IPS DF 6.9 (cell line): ENCODE measurements around the gene CNTN4.

Experiments used
- DNase-seq: peaks from one replicate; pipeline ENCODE4 v3.0.0-alpha.2; 2013; ENCODE audit warnings: low read depth, low spot score
- H3K27ac ChIP-seq: one replicate; pipeline ENCODE4 v1.5.1; 2013; ENCODE audit warnings: low read length, control low read depth
- H3K27me3 ChIP-seq: 2 replicates; pipeline ENCODE4 v1.6.1; 2013; ENCODE audit warnings: mild to moderate bottlenecking, low read length; ENCODE audit not compliant: control insufficient read depth, insufficient read depth
- H3K36me3 ChIP-seq: 2 replicates; pipeline ENCODE4 v1.6.1; 2013; ENCODE audit warnings: low read length; ENCODE audit not compliant: control insufficient read depth, insufficient read depth
- H3K4me1 ChIP-seq: 2 replicates; pipeline ENCODE4 v1.6.1; 2013; ENCODE audit warnings: low read length; ENCODE audit not compliant: control insufficient read depth, insufficient read depth
- H3K4me3 ChIP-seq: 2 replicates; pipeline ENCODE4 v1.5.1; 2013; ENCODE audit warnings: mild to moderate bottlenecking, low read length
- H3K9me3 ChIP-seq: 2 replicates; pipeline ENCODE4 v1.6.1; 2013; ENCODE audit warnings: low read length, inconsistent platforms; ENCODE audit not compliant: control insufficient read depth, insufficient read depth
- WGBS: extraction: QIAGEN DNeasy Blood & Tissue Kit; methylation state at CpG from one replicate; pipeline ENCODE4 v1.1.7; 2013; ENCODE audit warnings: mixed read lengths, missing lambda C conversion rate; ENCODE audit not compliant: insufficient read length, insufficient coverage; 5-methylcytosine and 5-hydroxymethylcytosine counted together

CNTN4 gene

GRCh38 chr3:2317521-2317920 lies 218.9 kb downstream of the CNTN4 start:
- Histone ChIP-seq H3K4me1 (no peaks in the 10 kb centered on the region), H3K27me3 (no peaks in the 10 kb centered on the region), H3K27ac (no peak overlapping the region), H3K9me3 (no peaks in the 10 kb centered on the region), H3K36me3 (no peaks in the 10 kb centered on the region), H3K4me3 (no peak overlapping the region)
- DNase-seq = no peak
- no CpG with 5 or more reads among the region's 7 CpGs for WGBS

GRCh38 chr3:2334921-2335320 lies 236.3 kb downstream of the CNTN4 start:
- Histone ChIP-seq H3K4me3 (no peak overlapping the region), H3K4me1 (no peaks in the 10 kb centered on the region; the same call in 1 of the 2 replicates), H3K9me3 (no peaks in the 10 kb centered on the region), H3K36me3 (no peaks in the 10 kb centered on the region), H3K27ac (no peak overlapping the region), H3K27me3 (no peaks in the 10 kb centered on the region)
- no peak for DNase-seq
- WGBS = no CpG with 5 or more reads among the region's 3 CpGs

GRCh38 chr3:2343031-2343682 lies 244.5 kb downstream of the CNTN4 start:
- H3K4me3 ChIP-seq = no peak overlapping the region
- no CpG with 5 or more reads among the region's 5 CpGs for WGBS
- H3K27ac ChIP-seq = no peak overlapping the region
- no peak for DNase-seq
- no peaks in the 10 kb centered on the region for H3K36me3 ChIP-seq
- H3K9me3 ChIP-seq = no peaks in the 10 kb centered on the region
- no peaks in the 10 kb centered on the region for H3K27me3 ChIP-seq
- no peaks in the 10 kb centered on the region; the same call in 1 of the 2 replicates for H3K4me1 ChIP-seq

GRCh38 chr3:2352134-2352762 lies 253.6 kb downstream of the CNTN4 start:
- no CpG with 5 or more reads among the region's 28 CpGs for WGBS

GRCh38 chr3:2354702-2355101 lies 256.0 kb downstream of the CNTN4 start:
- Histone ChIP-seq H3K4me1 (no peaks in the 10 kb centered on the region), H3K36me3 (no peaks in the 10 kb centered on the region; the same call in 1 of the 2 replicates), H3K27ac (no peak overlapping the region), H3K4me3 (no peak overlapping the region), H3K27me3 (no peaks in the 10 kb centered on the region), H3K9me3 (peaks cover 2% of the 10 kb centered on the region; the same call in 1 of the 2 replicates)
- no peak for DNase-seq
- WGBS = no CpG with 5 or more reads among the region's 1 CpG

More at GRCh38 chr3:2352134-2352762, 253.6 kb downstream of the CNTN4 start:
- H3K4me3 ChIP-seq = no peak overlapping the region
- H3K36me3 ChIP-seq = no peaks in the 10 kb centered on the region; the same call in 1 of the 2 replicates
- H3K27ac ChIP-seq = no peak overlapping the region
- DNase-seq = no peak
- no peaks in the 10 kb centered on the region for H3K27me3 ChIP-seq
- H3K4me1 ChIP-seq = no peaks in the 10 kb centered on the region
- H3K9me3 ChIP-seq = peaks cover 2% of the 10 kb centered on the region; the same call in 1 of the 2 replicates

- no peaks in the 10 kb centered on the region; the same call in 1 of the 2 replicates for H3K36me3 ChIP-seq
- no CpG with 5 or more reads among the region's 3 CpGs for WGBS
Observed at GRCh38 chr3:2356298-2356950, 257.8 kb downstream of the CNTN4 start.

GRCh38 chr3:2360815-2361214 lies 262.1 kb downstream of the CNTN4 start:
- Histone ChIP-seq H3K4me3 (no peak overlapping the region), H3K27me3 (no peaks in the 10 kb centered on the region), H3K9me3 (no peaks in the 10 kb centered on the region), H3K27ac (no peak overlapping the region), H3K4me1 (no peaks in the 10 kb centered on the region), H3K36me3 (no peaks in the 10 kb centered on the region)
- no CpG with 5 or more reads among the region's 2 CpGs for WGBS
- no peak for DNase-seq

More at GRCh38 chr3:2356298-2356950, 257.8 kb downstream of the CNTN4 start:
- Histone ChIP-seq H3K9me3 (peaks cover 2% of the 10 kb centered on the region; the same call in 1 of the 2 replicates), H3K4me1 (no peaks in the 10 kb centered on the region), H3K27me3 (no peaks in the 10 kb centered on the region), H3K4me3 (no peak overlapping the region), H3K27ac (no peak overlapping the region)
- DNase-seq = no peak

- H3K27me3 ChIP-seq = no peaks in the 10 kb centered on the region
- DNase-seq = no peak
- WGBS = no CpG with 5 or more reads among the region's 6 CpGs
Observed at GRCh38 chr3:2362122-2362521, 263.5 kb downstream of the CNTN4 start.

GRCh38 chr3:2363854-2364253 lies 265.2 kb downstream of the CNTN4 start:
- H3K27ac ChIP-seq = no peak overlapping the region
- H3K27me3 ChIP-seq = no peaks in the 10 kb centered on the region
- H3K4me1 ChIP-seq = no peaks in the 10 kb centered on the region
- no peak for DNase-seq
- H3K9me3 ChIP-seq = no peaks in the 10 kb centered on the region
- H3K36me3 ChIP-seq = no peaks in the 10 kb centered on the region
- H3K4me3 ChIP-seq = no peak overlapping the region
- no CpG with 5 or more reads among the region's 2 CpGs for WGBS

More at GRCh38 chr3:2362122-2362521, 263.5 kb downstream of the CNTN4 start:
- Histone ChIP-seq H3K9me3 (no peaks in the 10 kb centered on the region), H3K27ac (no peak overlapping the region), H3K4me1 (no peaks in the 10 kb centered on the region), H3K4me3 (no peak overlapping the region), H3K36me3 (no peaks in the 10 kb centered on the region)

- no peaks in the 10 kb centered on the region for H3K27me3 ChIP-seq
- no peaks in the 10 kb centered on the region for H3K36me3 ChIP-seq
- no peak for DNase-seq
- H3K4me3 ChIP-seq = no peak overlapping the region
- H3K27ac ChIP-seq = no peak overlapping the region
- no peaks in the 10 kb centered on the region for H3K9me3 ChIP-seq
- H3K4me1 ChIP-seq = no peaks in the 10 kb centered on the region
Observed at GRCh38 chr3:2370317-2370716, 271.7 kb downstream of the CNTN4 start.
